HepG2 (cell line): Measurements from ENCODE around the gene ACADVL. TPM values are rescaled to one million over a fixed set of nuclear protein-coding genes. Genes with fewer than 3 reads are reported as not detected.

ENCODE experiments used
- ATF4 ChIP-seq, 2 experiments: fragments of 450-650 bp in 1 of 2; sonication (generic) in 1 of 2; formaldehyde crosslinking; IDR thresholded peaks; 2 replicates each; pipeline versions ENCODE4 v1.5.0 to v1.8.0; 2020 to 2022; ENCODE audit warnings: mild to moderate bottlenecking in 1 of 2, missing genetic modification reagents in 1 of 2
- ATF7 ChIP-seq, 2 experiments: fragments of 450-650 bp in 1 of 2; sonication (generic) in 1 of 2; formaldehyde crosslinking in 1 of 2; IDR thresholded peaks; 2 replicates each; pipeline versions ENCODE4 v1.4.0 to v1.6.1; 2016 to 2020; ENCODE audit warnings: antibody characterized with exemption in 1 of 2, mild to moderate bottlenecking in 1 of 2, missing genetic modification reagents in 1 of 2
- BCLAF1 ChIP-seq: fragments of 450-650 bp; IDR thresholded peaks from 2 replicates; pipeline ENCODE4 v1.6.1; 2017; ENCODE audit warnings: mild to moderate bottlenecking
- CBX5 ChIP-seq: sonication (generic); formaldehyde crosslinking; IDR thresholded peaks from 2 replicates; pipeline ENCODE4 v1.4.0; 2020; ENCODE audit warnings: missing genetic modification reagents, borderline replicate concordance
- CEBPZ ChIP-seq: IDR thresholded peaks from 2 replicates; pipeline ENCODE4 v1.6.1; 2012; ENCODE audit warnings: low read length, improper control_type of control experiment
- DBP ChIP-seq: sonication (generic); formaldehyde crosslinking; IDR thresholded peaks from 2 replicates; pipeline ENCODE4 v1.4.0; 2020; ENCODE audit warnings: missing genetic modification reagents; ENCODE audit errors: not compliant biosample characterization
- HMGXB3 ChIP-seq: sonication (generic); formaldehyde crosslinking; IDR thresholded peaks from 2 replicates; pipeline ENCODE4 v1.4.0; 2020; ENCODE audit warnings: missing genetic modification reagents, borderline replicate concordance
- KAT8 ChIP-seq: IDR thresholded peaks from 2 replicates; pipeline ENCODE4 v1.6.1; 2016; ENCODE audit warnings: missing genetic modification reagents, missing compliant biosample characterization
- NFYC ChIP-seq: IDR thresholded peaks from 2 replicates; pipeline ENCODE4 v1.6.1; 2016; ENCODE audit warnings: missing genetic modification reagents, missing compliant biosample characterization
- ZIK1 ChIP-seq: sonication (generic); formaldehyde crosslinking; IDR thresholded peaks from 2 replicates; pipeline ENCODE4 v1.5.0; 2020; ENCODE audit warnings: mild to moderate bottlenecking, low read depth, missing genetic modification reagents, borderline replicate concordance
- ZNF331 ChIP-seq: sonication (generic); formaldehyde crosslinking; IDR thresholded peaks from 2 replicates; pipeline ENCODE4 v1.4.0; 2020; ENCODE audit warnings: missing genetic modification reagents
- ZNF362 ChIP-seq: sonication (generic); formaldehyde crosslinking; IDR thresholded peaks from 2 replicates; pipeline ENCODE4 v1.4.0; 2020; ENCODE audit warnings: missing genetic modification reagents, mild to moderate bottlenecking, borderline replicate concordance
- ZNF484 ChIP-seq: sonication (generic); formaldehyde crosslinking; IDR thresholded peaks from 2 replicates; pipeline ENCODE4 v1.5.1; 2020; ENCODE audit warnings: mild to moderate bottlenecking, low read depth, missing genetic modification reagents, borderline replicate concordance
- ZNF496 ChIP-seq: sonication (generic); formaldehyde crosslinking; IDR thresholded peaks from 2 replicates; pipeline ENCODE4 v1.8.1; 2023; ENCODE audit warnings: mild to moderate bottlenecking, moderate library complexity, missing genetic modification reagents; ENCODE audit not compliant: insufficient replicate concordance
- polyA plus RNA-seq, 8 experiments: library from polyadenylated mRNA; depleted of rRNA in 3 of 8; stranded (reverse) in 7 of 8; unstranded in 1 of 8; fragments of >200 nt; fragmentation: Illumina TruSeq in 4 of 8; extraction: Trizol in 4 of 8; gene quantifications; 2 replicates each; pipeline versions ENCODE4 v1.2.1 to v1.2.3, GENCODE V29; 2011 to 2016; ENCODE audit warnings: low read depth in 4 of 8, missing spikeins in 1 of 8, mixed read lengths in 1 of 8; ENCODE audit not compliant: insufficient read depth in 1 of 8
- total RNA-seq, 5 experiments: library from RNA; depleted of rRNA; stranded (reverse); fragments of >200 nt; fragmentation: Illumina TruSeq; extraction: Trizol; gene quantifications; 2 replicates each; pipeline ENCODE4 v1.2.3, GENCODE V29; 2016; ENCODE audit warnings: low read depth in 1 of 5

ACADVL gene
- total and polyA plus RNA-seq, 2 of the 13 experiments (the other 11 are each of a cell fraction or from before 2014, with no cell fraction given): 219 to 412 TPM

GRCh38 chr17:7177954-7178477 is 41.7 kb upstream of the ACADVL start (continued):
- TF ChIP-seq HMGXB3 (no peak), ATF4 (CRISPR knock-in tag; IDR thresholded peaks at IDR 0.05) (no peak), ZNF362 (CRISPR knock-in tag) (no peak), ZIK1 (CRISPR knock-in tag) (no peak), ZNF496 (no peak), DBP (CRISPR knock-in tag) (no peak), NFYC (no peak), BCLAF1 (no peak), CEBPZ (no peak), ATF7 (IDR thresholded peaks at IDR 0.05) (peak; percentile 41; the same call in 1 of the 2 replicates), ATF7 (CRISPR knock-in tag; IDR thresholded peaks at IDR 0.05) (peak; percentile 63; the same call in 1 of the 2 replicates), KAT8 (CRISPR knock-in tag) (no peak), ZNF484 (CRISPR knock-in tag) (no peak), ZNF331 (no peak), CBX5 (no peak; the same call in 1 of the 2 replicates)
